ENCODE measurements around the gene ATXN2. TPM values are rescaled to one million over a fixed set of nuclear protein-coding genes. Genes with fewer than 3 reads are reported as not detected.

ATXN2 gene
- total RNA-seq, 1 experiment from 2014 or later = 72.9 TPM

- TF ChIP-seq CTCF (conservative IDR thresholded peaks at IDR 0.05) = no peak
- peaks cover 0 to 7% (median 5%) of the 10 kb centered on the region in 3 experiments; a peak in 6 of 7 replicates for H3K36me3 Mint-ChIP-seq (ENCODE audit: insufficient read depth in 1 of 3, low read depth in 3 of 3)
- H3K23me2 ChIP-seq (ENCODE audit: insufficient read length, low read depth, low read length, poor library complexity, severe bottlenecking) = no peaks in the 10 kb centered on the region
- H4K20me1 ChIP-seq (ENCODE audit: control insufficient read depth, insufficient read depth, insufficient read length) = no peaks in the 10 kb centered on the region
- H3K23ac ChIP-seq (ENCODE audit: insufficient read length, low read depth, low read length) = no peak overlapping the region
- H4K91ac ChIP-seq (ENCODE audit: insufficient read length, low read depth, low read length) = no peak overlapping the region
- H2BK5ac ChIP-seq (ENCODE audit: insufficient read length, low read length) = no peak overlapping the region
- no peak overlapping the region for H3K4me2 ChIP-seq (ENCODE audit: insufficient read depth, insufficient read length, low read length)
- no peak overlapping the region for H3K14ac ChIP-seq (ENCODE audit: insufficient read depth, low read length)
- no peak overlapping the region for H3T11ph ChIP-seq (ENCODE audit: low read length)
- no peak for DNase-seq
- H4K5ac ChIP-seq (ENCODE audit: insufficient read length, low read depth, low read length) = no peak overlapping the region
- no peak overlapping the region for H4K8ac ChIP-seq (replicated peaks; ENCODE audit: insufficient read length, low read depth, low read length)
- peaks cover 13% of the 10 kb centered on the region; the same call in 1 of the 2 replicates for H3K4me1 ChIP-seq (ENCODE audit: insufficient read depth, low read length)
- H3K9ac ChIP-seq (ENCODE audit: extremely low read depth, insufficient read length, low read length) = no peak overlapping the region
- H3K27me3 ChIP-seq (ENCODE audit: insufficient read depth, low read length) = no peaks in the 10 kb centered on the region
- H3K27me3 Mint-ChIP-seq (ENCODE audit: low read depth) = no peaks in the 10 kb centered on the region; the same call in 1 of the 2 replicates
- H3K9me3 ChIP-seq (ENCODE audit: control insufficient read depth, low read depth, low read length) = no peaks in the 10 kb centered on the region
- H2BK15ac ChIP-seq (ENCODE audit: low read depth, low read length) = no peak overlapping the region
- no peak overlapping the region for H2AFZ ChIP-seq (ENCODE audit: low read length)
- no peaks in the 10 kb centered on the region for H3K79me1 ChIP-seq (ENCODE audit: insufficient read depth, low read depth, low read length, poor library complexity, severe bottlenecking)
- 0 out of 5 replicates have a peak overlapping the region, but pooled peaks of 1 of the 2 experiments have one; percentile 19 for H3K4me3 Mint-ChIP-seq
- H3K4me1 Mint-ChIP-seq = peaks cover 42 to 48% of the 10 kb centered on the region in 2 experiments
- H3K56ac ChIP-seq (ENCODE audit: insufficient read length, low read depth, low read length) = no peak overlapping the region
- peak overlapping the region in 2 of 3 experiments; percentile 64 to 95; a peak in 4 of 7 replicates for H3K27ac Mint-ChIP-seq
- H2AK5ac ChIP-seq (ENCODE audit: insufficient read length, low read length) = no peak overlapping the region
- H3K79me2 ChIP-seq (ENCODE audit: insufficient read depth, low read length) = peaks cover 17% of the 10 kb centered on the region; the same call in 1 of the 2 replicates
- H2BK12ac ChIP-seq (ENCODE audit: insufficient read length, low read depth, low read length) = no peak overlapping the region
- H3K27ac ChIP-seq (ENCODE audit: insufficient read length, low read depth, low read length) = no peak overlapping the region
- no peaks in the 10 kb centered on the region for H3K9me3 Mint-ChIP-seq
- H3K18ac ChIP-seq (ENCODE audit: insufficient read length, low read depth, low read length) = no peak overlapping the region
- no CpG with 5 or more reads among the region's 7 CpGs for WGBS (ENCODE audit: extremely low coverage, insufficient read length, low lambda C conversion rate)
- no peak overlapping the region for H2BK120ac ChIP-seq (ENCODE audit: low read depth, low read length, poor library complexity, severe bottlenecking)
- H2BK20ac ChIP-seq (ENCODE audit: low read depth, low read length, poor library complexity, severe bottlenecking) = no peak overlapping the region
- no peak overlapping the region for H3K4ac ChIP-seq (ENCODE audit: low read depth, low read length)
These were observed 162.8 kb downstream of the ATXN2 start for GRCh38 chr12:111436266-111436665.

Data from H9 (cell line).